ENCODE measurements around the gene NPTX1. TPM values are rescaled to one million over a fixed set of nuclear protein-coding genes. Genes with fewer than 3 reads are reported as not detected.

NPTX1 gene
- total RNA-seq, 1 donor from 2014 or later = 19.3 TPM

GRCh38 chr17:80478487-80479245 lies 2.3 kb upstream of the NPTX1 start:
- DNase-seq = no peak

- DNase-seq = no peak
Measured at GRCh38 chr17:80477647-80478478, 1.5 kb upstream of the NPTX1 start.

- no peak for DNase-seq
Measured at GRCh38 chr17:80476877-80477646, 655 bp upstream of the NPTX1 start.

- DNase-seq = no peak
Measured at GRCh38 chr17:80474961-80475909, 1.2 kb downstream of the NPTX1 start.

- no peak for DNase-seq
Measured at GRCh38 chr17:80474231-80474960, 2.0 kb downstream of the NPTX1 start.

GRCh38 chr17:80473701-80474100 lies 2.7 kb downstream of the NPTX1 start:
- no peak for DNase-seq

- DNase-seq = no peak
Measured at GRCh38 chr17:80472996-80473395, 3.4 kb downstream of the NPTX1 start.

- DNase-seq = no peak
Measured at GRCh38 chr17:80471922-80472321, 4.5 kb downstream of the NPTX1 start.

GRCh38 chr17:80470603-80471002 lies 5.8 kb downstream of the NPTX1 start:
- no peak for DNase-seq

GRCh38 chr17:80469667-80470066 lies 6.7 kb downstream of the NPTX1 start:
- DNase-seq = no peak

- peak; percentile 31 for DNase-seq
Measured at GRCh38 chr17:80468781-80469493, 7.5 kb downstream of the NPTX1 start.

GRCh38 chr17:80468242-80468641 lies 8.2 kb downstream of the NPTX1 start:
- DNase-seq = no peak

GRCh38 chr17:80466188-80466705 lies 10.2 kb downstream of the NPTX1 start:
- no peak for DNase-seq

GRCh38 chr17:80465327-80465974 lies 11.0 kb downstream of the NPTX1 start:
- no peak for DNase-seq

- no peak for DNase-seq
Measured at GRCh38 chr17:80464486-80464885, 11.9 kb downstream of the NPTX1 start.

GRCh38 chr17:80463784-80464400 lies 12.5 kb downstream of the NPTX1 start:
- no peak for DNase-seq

- DNase-seq = no peak
Measured at GRCh38 chr17:80461528-80462160, 14.8 kb downstream of the NPTX1 start.

GRCh38 chr17:80460429-80460834 lies 16.0 kb downstream of the NPTX1 start:
- no peak for DNase-seq

Data from occipital lobe (tissue), 2 donors.